T-helper 22 cell (primary cell): ENCODE results near the gene KRTAP3-2.
"Not testable (repeated sequence)": the region's sequence is repeated elsewhere in the genome, so short reads cannot be mapped to it uniquely, and the experiment has no call there.

ENCODE experiments used
- DNase-seq: peaks from one replicate; pipeline ENCODE4 v3.0.0-alpha.2; 2020; ENCODE audit warnings: low read depth

Gene KRTAP3-2

GRCh38 chr17:40999563-40999962, at the start of gene KRTAP3-2:
Gene KRTAP3-2, minus strand, starts transcription at chr17:40999906. Its CDS starts 53 bp downstream, at chr17:40999853.
- DNase-seq = not testable (repeated sequence)

GRCh38 chr17:41049110-41049509, 49.4 kb upstream of the KRTAP3-2 start:
- DNase-seq = no peak

- DNase-seq = no peak
These were observed 48.7 kb upstream of the KRTAP3-2 start for GRCh38 chr17:41048441-41048840.

- not testable (repeated sequence) for DNase-seq
These were observed 47.2 kb upstream of the KRTAP3-2 start, which contains the start of gene KRTAP2-1 for GRCh38 chr17:41046735-41047465. Gene KRTAP2-1, minus strand, starts transcription at chr17:41047316. Its CDS starts 49 bp downstream, at chr17:41047267.

GRCh38 chr17:41042953-41043352, 43.2 kb upstream of the KRTAP3-2 start:
- no peak for DNase-seq

GRCh38 chr17:41040783-41041571, 41.3 kb upstream of the KRTAP3-2 start, which contains the start of gene KRTAP1-1:
Gene KRTAP1-1, minus strand, starts transcription at chr17:41041450. Its CDS starts 53 bp downstream, at chr17:41041397.
- not testable (repeated sequence) for DNase-seq

GRCh38 chr17:41037853-41038350, 38.2 kb upstream of the KRTAP3-2 start:
- DNase-seq = no peak

GRCh38 chr17:41034346-41034935, 34.7 kb upstream of the KRTAP3-2 start, which contains the start of gene KRTAP1-3:
Gene KRTAP1-3, minus strand, starts transcription at chr17:41034874. Its CDS starts 53 bp downstream, at chr17:41034821.
- DNase-seq = not testable (repeated sequence)

- no peak for DNase-seq
These were observed 30.0 kb upstream of the KRTAP3-2 start, which contains the start of gene KRTAP1-4 for GRCh38 chr17:41029633-41030245. Gene KRTAP1-4, minus strand, starts transcription at chr17:41030195. Its CDS starts 117 bp downstream, at chr17:41030078.

GRCh38 chr17:41026715-41027471, 27.2 kb upstream of the KRTAP3-2 start, which contains the start of gene KRTAP1-5:
Gene KRTAP1-5, minus strand, starts transcription at chr17:41027208. Its CDS starts 53 bp downstream, at chr17:41027155.
- no peak for DNase-seq

- DNase-seq = no peak
These were observed 25.0 kb upstream of the KRTAP3-2 start for GRCh38 chr17:41024697-41025096.

- no peak for DNase-seq
These were observed 20.6 kb upstream of the KRTAP3-2 start for GRCh38 chr17:41020336-41020735.

GRCh38 chr17:41019415-41019814, 19.7 kb upstream of the KRTAP3-2 start:
- no peak for DNase-seq

GRCh38 chr17:41018541-41018940, 18.8 kb upstream of the KRTAP3-2 start:
- no peak for DNase-seq

GRCh38 chr17:41016578-41017215, 17.0 kb upstream of the KRTAP3-2 start:
- DNase-seq = no peak

GRCh38 chr17:41015454-41015853, 15.7 kb upstream of the KRTAP3-2 start:
- no peak for DNase-seq

- DNase-seq = no peak
These were observed 13.9 kb upstream of the KRTAP3-2 start for GRCh38 chr17:41013606-41014005.

GRCh38 chr17:41013181-41013580, 13.5 kb upstream of the KRTAP3-2 start:
- no peak for DNase-seq

- no peak for DNase-seq
These were observed 12.8 kb upstream of the KRTAP3-2 start for GRCh38 chr17:41012326-41013120.
